GM08714 (cell line): ENCODE measurements around the gene LCE2C.
"Not testable (repeated sequence)": the region's sequence is repeated elsewhere in the genome, so short reads cannot be mapped to it uniquely, and the experiment has no call there.

Source experiments
- H3K4me3 ChIP-seq: fragments of 200-500 bp; sonication (Bioruptor generic); 2 replicates; pipeline ENCODE4 v1.5.1; 2014; ENCODE audit warnings: mild to moderate bottlenecking, low read length, inconsistent platforms
- ZNF274 ChIP-seq: IDR thresholded peaks from 2 replicates; pipeline ENCODE4 v1.6.1; 2012; ENCODE audit warnings: mild to moderate bottlenecking, low read depth, low read length

Gene LCE2C, protein sequence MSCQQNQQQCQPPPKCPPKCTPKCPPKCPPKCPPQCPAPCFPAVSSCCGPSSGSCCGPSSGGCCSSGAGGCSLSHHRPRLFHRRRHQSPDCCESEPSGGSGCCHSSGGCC

GRCh38 chr1:152674983-152675382, at the start of gene LCE2C:
Gene LCE2C (plus strand): TSS chr1:152675279. CDS start chr1:152676016, 737 bp downstream.
- H3K4me3 ChIP-seq: not testable (repeated sequence)

- TF ChIP-seq ZNF274: no peak
Observed at GRCh38 chr1:152626744-152627143, 48.3 kb upstream of the LCE2C start.

GRCh38 chr1:152630596-152630995, 44.5 kb upstream of the LCE2C start:
- TF ChIP-seq ZNF274: no peak
- no peak overlapping the region for H3K4me3 ChIP-seq

More at GRCh38 chr1:152626744-152627143, 48.3 kb upstream of the LCE2C start:
- no peak overlapping the region for H3K4me3 ChIP-seq

- TF ChIP-seq ZNF274: no peak
- H3K4me3 ChIP-seq: no peak overlapping the region
Observed at GRCh38 chr1:152640351-152640750, 34.7 kb upstream of the LCE2C start.

DNA sequence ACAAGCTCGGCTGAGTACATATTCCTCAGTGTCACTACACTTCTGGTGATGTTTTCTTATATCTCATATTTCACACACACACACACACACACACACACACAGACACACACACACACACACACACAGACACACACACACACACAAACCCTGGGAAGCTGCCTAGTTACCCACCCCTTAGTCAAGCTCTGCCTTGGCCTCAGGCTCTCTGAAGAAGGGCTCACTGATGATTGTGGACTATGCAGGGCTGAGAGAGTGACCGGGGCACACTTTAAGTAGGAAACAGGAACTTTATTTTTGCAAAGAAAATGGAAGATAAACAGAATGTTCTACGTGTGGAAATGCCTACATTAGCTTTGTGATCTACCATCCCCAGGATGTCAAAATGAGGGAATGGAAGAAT, 31.1 kb upstream of the LCE2C start:
- TF ChIP-seq ZNF274: no peak
- no peak overlapping the region for H3K4me3 ChIP-seq

DNA sequence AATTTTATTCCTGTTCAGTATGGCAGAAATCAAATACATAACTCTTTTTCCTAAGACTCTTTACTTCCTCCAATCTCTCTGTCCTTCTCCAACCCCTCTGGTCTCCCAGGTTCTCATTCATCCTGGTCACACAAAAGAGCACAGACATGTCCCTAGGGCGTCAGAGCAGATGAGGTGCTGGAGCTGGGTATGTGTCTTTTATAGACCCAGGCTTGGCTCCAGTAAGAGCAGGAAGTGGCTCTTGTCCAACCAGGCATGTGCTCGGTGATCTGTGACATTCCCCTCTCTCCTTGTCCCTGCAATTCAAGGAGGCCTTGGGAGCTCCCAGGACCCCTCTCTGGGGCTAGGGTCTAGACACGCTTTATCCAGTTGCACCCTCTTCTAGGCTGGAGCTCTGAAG, 29.9 kb upstream of the LCE2C start:
- no peak overlapping the region for H3K4me3 ChIP-seq
- no peak for TF ChIP-seq ZNF274

GRCh38 chr1:152646656-152647055, 28.4 kb upstream of the LCE2C start:
- no peak overlapping the region for H3K4me3 ChIP-seq

GRCh38 chr1:152654110-152654509, 21.0 kb upstream of the LCE2C start:
- no peak overlapping the region for H3K4me3 ChIP-seq
- no peak for TF ChIP-seq ZNF274

More at GRCh38 chr1:152646656-152647055, 28.4 kb upstream of the LCE2C start:
- no peak for TF ChIP-seq ZNF274

- no peak for TF ChIP-seq ZNF274
- H3K4me3 ChIP-seq: no peak overlapping the region
Observed at GRCh38 chr1:152656459-152656858, 18.6 kb upstream of the LCE2C start.

DNA sequence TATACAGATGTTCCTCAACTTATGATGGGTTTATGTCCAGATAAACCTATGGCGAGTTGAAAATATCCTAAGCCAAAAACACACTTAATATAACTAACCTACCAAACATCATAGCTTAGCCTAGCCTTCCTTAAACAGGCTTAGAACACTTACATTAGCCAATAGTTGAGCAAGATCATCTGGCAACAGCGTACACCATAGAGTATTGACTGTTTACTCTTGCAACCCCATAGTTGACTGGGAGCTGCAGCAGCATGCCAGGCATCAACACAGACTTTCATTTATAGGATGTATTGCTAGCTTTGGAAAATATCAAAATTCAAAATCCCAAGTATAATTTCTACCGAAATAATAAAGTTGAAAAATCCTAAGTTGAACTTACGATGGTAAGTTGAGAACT, 17.4 kb upstream of the LCE2C start:
- no peak for TF ChIP-seq ZNF274
- no peak overlapping the region for H3K4me3 ChIP-seq

DNA sequence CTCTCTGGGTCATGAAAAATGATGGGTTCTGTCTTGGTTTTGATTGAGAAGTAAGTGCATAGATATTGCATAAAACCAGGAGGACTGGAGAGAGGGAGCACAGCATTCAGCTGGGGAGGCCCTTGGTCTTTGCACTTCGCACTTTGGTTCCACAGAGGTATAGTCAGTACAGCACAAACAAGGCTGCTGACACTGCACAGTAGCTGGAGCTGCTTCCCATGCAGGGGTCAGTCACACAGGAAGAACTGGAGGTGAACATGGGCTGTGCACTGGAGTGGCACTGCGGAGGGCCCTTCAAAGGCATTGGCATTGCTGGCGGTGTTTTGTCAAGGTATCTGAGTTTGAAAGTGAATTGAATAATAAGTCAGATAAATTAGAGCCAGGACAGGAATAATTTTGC, 16.4 kb upstream of the LCE2C start:
- TF ChIP-seq ZNF274: no peak
- no peak overlapping the region for H3K4me3 ChIP-seq

- H3K4me3 ChIP-seq: no peak within 1 kb of the TSS
- TF ChIP-seq ZNF274: no peak
Observed at GRCh38 chr1:152663098-152663497, 12.0 kb upstream of the LCE2C start, which contains the start of gene LCE2D. Gene LCE2D (plus strand): TSS chr1:152663380. CDS start chr1:152664106, 726 bp downstream.

GRCh38 chr1:152666171-152666570, 8.9 kb upstream of the LCE2C start:
- not testable (repeated sequence) for H3K4me3 ChIP-seq

DNA sequence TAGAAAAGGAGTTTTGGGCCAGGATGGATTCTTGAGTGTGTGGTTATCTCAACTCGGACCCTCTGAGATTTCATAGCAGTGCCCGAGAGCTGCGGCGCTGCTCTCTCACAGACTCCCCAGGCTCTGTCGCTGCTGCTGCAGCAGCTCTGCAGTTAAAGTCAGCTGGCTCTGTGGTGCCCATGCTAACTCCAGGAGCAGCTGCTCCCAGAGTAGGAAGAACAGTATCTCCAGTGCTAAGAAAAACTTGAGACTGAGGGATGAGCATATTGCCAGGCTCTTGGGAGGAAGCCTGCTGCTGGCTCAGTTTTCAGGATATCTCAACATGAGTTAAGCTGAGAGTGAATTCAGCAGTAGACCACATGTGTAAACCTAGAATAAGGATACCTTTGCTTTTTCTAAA, 7.4 kb upstream of the LCE2C start:
- no peak overlapping the region for H3K4me3 ChIP-seq
- no peak for TF ChIP-seq ZNF274

GRCh38 chr1:152673016-152673415, 2.1 kb upstream of the LCE2C start:
- H3K4me3 ChIP-seq: no peak overlapping the region
- TF ChIP-seq ZNF274: no peak

DNA sequence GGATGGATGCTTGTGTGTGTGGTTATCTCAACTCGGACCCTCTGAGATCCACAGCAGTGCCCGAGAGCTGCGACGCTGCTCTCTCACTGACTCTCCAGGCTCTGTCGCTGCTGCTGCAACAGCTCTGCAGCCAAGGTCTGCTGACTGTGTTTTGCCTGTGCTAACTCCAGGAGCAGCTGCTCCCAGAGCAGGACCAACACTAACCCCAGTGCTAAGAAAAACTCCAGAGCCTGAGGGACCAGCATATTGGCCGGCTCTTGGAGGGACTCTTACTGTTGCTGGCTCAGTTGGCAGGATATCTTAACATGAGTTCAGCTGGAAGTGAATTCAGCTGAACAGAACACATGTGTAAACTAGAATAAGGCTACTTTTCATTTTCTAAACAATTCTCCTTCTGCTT, 4.4 kb downstream of the LCE2C start:
- TF ChIP-seq ZNF274: no peak
- H3K4me3 ChIP-seq: no peak overlapping the region
